Activated naive CD4-positive, alpha-beta T cell treated with anti-CD3 and anti-CD28 coated beads for 36 hours (primary cell): ENCODE results near the gene SNX13. TPM values are rescaled to one million over a fixed set of nuclear protein-coding genes. Genes with fewer than 3 reads are reported as not detected.

Experiments
- CTCF ChIA-PET: fragments of 350-600 bp; sonication (Branson Sonifier 250); formaldehyde crosslinking; loops from one replicate; lab custom pipeline; 2021; ENCODE audit warnings: antibody characterized with exemption; lab: Charles Lee
- DNase-seq: peaks from one replicate; pipeline ENCODE4 v3.0.0-alpha.2; 2020
- H3K27ac Mint-ChIP-seq: one replicate; pipeline ENCODE4 v1.8.0; 2021; ENCODE audit warnings: mild to moderate bottlenecking, mixed read lengths
- H3K27me3 Mint-ChIP-seq: one replicate; pipeline ENCODE4 v1.8.0; 2021; ENCODE audit warnings: low read depth, mixed read lengths
- H3K36me3 Mint-ChIP-seq: one replicate; pipeline ENCODE4 v1.8.0; 2021; ENCODE audit warnings: low read depth, mixed read lengths
- H3K4me1 Mint-ChIP-seq: one replicate; pipeline ENCODE4 v1.8.0; 2021; ENCODE audit warnings: low read depth, mixed read lengths
- H3K4me3 Mint-ChIP-seq: one replicate; pipeline ENCODE4 v1.8.0; 2021; ENCODE audit warnings: mild to moderate bottlenecking, moderate library complexity, mixed read lengths
- H3K9me3 Mint-ChIP-seq: one replicate; pipeline ENCODE4 v1.8.0; 2021; ENCODE audit warnings: mixed read lengths
- intact Hi-C: fragments of 100-400 bp; cut with micrococcal nuclease; formaldehyde crosslinking; loops from one replicate; pipeline ENCODE4 v1.15.1; 2023
- total RNA-seq, 2 experiments: library from RNA; stranded (reverse); gene quantifications; one replicate each; pipeline ENCODE4 v1.2.3, GENCODE V29; 2021

Gene SNX13, protein sequence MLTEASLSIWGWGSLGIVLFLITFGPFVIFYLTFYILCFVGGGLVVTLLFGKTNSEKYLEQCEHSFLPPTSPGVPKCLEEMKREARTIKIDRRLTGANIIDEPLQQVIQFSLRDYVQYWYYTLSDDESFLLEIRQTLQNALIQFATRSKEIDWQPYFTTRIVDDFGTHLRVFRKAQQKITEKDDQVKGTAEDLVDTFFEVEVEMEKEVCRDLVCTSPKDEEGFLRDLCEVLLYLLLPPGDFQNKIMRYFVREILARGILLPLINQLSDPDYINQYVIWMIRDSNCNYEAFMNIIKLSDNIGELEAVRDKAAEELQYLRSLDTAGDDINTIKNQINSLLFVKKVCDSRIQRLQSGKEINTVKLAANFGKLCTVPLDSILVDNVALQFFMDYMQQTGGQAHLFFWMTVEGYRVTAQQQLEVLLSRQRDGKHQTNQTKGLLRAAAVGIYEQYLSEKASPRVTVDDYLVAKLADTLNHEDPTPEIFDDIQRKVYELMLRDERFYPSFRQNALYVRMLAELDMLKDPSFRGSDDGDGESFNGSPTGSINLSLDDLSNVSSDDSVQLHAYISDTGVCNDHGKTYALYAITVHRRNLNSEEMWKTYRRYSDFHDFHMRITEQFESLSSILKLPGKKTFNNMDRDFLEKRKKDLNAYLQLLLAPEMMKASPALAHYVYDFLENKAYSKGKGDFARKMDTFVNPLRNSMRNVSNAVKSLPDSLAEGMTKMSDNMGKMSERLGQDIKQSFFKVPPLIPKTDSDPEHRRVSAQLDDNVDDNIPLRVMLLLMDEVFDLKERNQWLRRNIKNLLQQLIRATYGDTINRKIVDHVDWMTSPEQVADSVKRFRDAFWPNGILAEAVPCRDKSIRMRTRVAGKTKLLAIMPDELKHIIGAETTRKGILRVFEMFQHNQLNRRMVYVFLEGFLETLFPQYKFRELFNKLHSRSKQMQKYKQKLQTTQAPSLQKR
- total RNA-seq: 10 to 100 TPM; 19.5 to 20.3 TPM

DNA sequence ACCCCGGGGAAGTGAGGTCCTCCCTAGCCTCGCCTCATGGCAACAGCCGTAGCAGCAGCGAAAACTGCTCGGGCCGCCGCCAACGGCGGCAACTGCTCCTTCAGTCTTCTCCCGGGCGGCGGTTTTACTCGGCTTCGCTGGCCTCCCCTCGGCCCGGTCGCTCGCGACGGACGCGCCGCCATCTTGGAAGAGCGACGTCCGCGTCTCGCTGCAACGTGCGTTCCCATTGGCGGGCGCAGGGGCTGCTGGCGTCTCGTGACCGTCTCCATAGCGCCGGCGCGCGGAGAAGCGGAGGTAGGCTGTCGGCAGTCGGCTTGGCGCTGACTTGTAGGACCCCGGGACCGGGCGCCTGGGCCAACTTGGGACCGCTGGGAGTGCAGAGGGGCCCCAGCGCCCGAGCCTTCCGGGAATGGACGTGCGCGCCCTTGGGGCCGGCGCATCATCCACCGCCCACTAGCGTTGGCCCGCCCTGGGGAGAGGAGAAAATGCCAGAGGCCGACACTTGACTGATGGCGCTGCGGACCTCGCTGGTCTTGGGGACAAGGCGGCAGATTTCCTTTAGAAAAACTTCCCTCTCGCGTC lies at the start of gene SNX13:
TSS of gene SNX13 (minus strand) at position 193 of the 582 bp plus-strand sequence. CDS start 199 bp downstream, outside the sequence.
- intact Hi-C loops: loop anchor here (1.0 to 5.0 kb wide), 4 partner anchors 170 to 1768 kb away; partner anchors contain the start of genes AHR and POLR1F
- Mint-ChIP-seq H3K36me3 (peaks cover 6% of the 10 kb centered on the region), H3K4me1 (peaks cover 41% of the 10 kb centered on the region), H3K27me3 (no peaks in the 10 kb centered on the region), H3K4me3 (peak within 1 kb of the TSS; percentile 99), H3K27ac (peak within 1 kb of the TSS; percentile 92), H3K9me3 (no peaks in the 10 kb centered on the region)
- CTCF ChIA-PET: interaction anchor here (0.6 to 1.2 kb wide), 2 partner anchors 45 to 98 kb away, joined by 3 read pairs; no protein-coding TSS in a partner anchor
- peak; percentile 91 for DNase-seq

DNA sequence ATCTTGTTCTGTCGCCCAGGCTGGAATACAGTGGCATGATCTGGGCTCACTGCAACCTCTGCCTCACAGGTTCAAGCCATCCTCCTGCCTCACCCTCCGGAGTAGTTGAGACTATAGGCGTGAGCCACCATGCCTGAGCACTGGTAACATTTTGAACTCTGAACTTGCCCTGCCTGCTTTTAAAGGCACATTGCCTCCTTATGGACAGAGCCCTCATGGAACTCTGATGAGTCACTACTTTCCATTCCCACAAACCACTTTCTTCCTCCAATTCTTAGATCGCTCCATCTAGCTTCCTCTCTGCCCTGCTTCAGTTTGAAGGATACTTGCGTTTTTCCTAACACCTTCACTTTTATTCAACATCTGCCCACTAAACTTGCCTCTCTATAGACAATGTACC lies 49.3 kb upstream of the SNX13 start:
- Mint-ChIP-seq H3K9me3 (no peaks in the 10 kb centered on the region), H3K27me3 (peaks cover 6% of the 10 kb centered on the region), H3K4me1 (peaks cover 2% of the 10 kb centered on the region), H3K4me3 (no peak overlapping the region), H3K27ac (no peak overlapping the region), H3K36me3 (no peaks in the 10 kb centered on the region)
- CTCF ChIA-PET: interaction anchor here (0.6 to 0.7 kb wide), 2 partner anchors 59 to 1655 kb away, joined by 4 read pairs; no protein-coding TSS in a partner anchor
- no peak for DNase-seq
- intact Hi-C loops: no loop called here

DNA sequence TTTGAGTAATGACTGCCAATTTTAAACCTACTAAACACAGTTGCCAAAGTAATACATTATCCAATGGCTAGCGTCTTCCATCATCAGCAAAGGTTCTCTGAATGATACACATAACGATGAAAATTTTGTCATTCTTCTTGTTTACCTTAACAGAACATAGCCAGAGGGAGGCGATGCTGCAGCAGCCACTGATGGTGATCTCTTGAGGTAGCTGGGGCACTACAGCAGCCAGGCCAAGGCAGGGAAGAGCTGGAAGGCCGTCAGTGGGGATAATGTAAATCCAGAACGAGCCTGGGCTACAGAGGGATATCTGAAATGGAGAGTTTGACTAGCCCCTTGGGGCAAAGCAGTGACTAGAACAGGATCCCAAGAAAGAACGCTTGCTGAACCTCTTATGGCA lies 48.6 kb upstream of the SNX13 start:
- no peaks in the 10 kb centered on the region for H3K4me1 Mint-ChIP-seq
- no peak overlapping the region for H3K27ac Mint-ChIP-seq
- no peak overlapping the region for H3K4me3 Mint-ChIP-seq
- H3K9me3 Mint-ChIP-seq: no peaks in the 10 kb centered on the region
- CTCF ChIA-PET: interaction anchor here (0.7 kb wide), 1 partner anchor 58 kb away, joined by 4 read pairs; no protein-coding TSS in a partner anchor
- no peak for DNase-seq
- H3K27me3 Mint-ChIP-seq: peaks cover 6% of the 10 kb centered on the region
- H3K36me3 Mint-ChIP-seq: no peaks in the 10 kb centered on the region
- intact Hi-C loops: no loop called here

DNA sequence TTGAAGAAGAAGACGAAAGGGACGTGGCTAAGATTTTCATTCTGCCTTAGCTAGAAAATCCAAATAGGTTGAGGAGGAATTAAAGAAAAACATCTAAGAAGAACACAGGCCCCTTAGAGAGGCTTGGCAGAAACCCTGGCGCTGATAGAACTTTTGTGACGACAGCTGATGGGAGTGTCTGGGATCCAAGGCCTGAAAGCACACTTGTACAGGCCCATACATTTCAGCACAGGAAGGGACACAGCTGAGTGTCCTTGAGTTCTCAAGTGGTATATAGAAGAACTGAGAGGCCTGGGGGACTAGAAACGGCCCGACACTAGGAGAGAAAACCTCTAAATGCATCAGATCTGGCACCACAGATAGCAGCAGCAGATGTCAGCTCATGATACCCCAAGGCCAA lies 47.8 kb upstream of the SNX13 start:
- no peak overlapping the region for H3K27ac Mint-ChIP-seq
- H3K4me1 Mint-ChIP-seq: no peaks in the 10 kb centered on the region
- H3K36me3 Mint-ChIP-seq: no peaks in the 10 kb centered on the region
- intact Hi-C loops: no loop called here
- peaks cover 6% of the 10 kb centered on the region for H3K27me3 Mint-ChIP-seq
- H3K4me3 Mint-ChIP-seq: no peak overlapping the region
- no peaks in the 10 kb centered on the region for H3K9me3 Mint-ChIP-seq
- no peak for DNase-seq
- CTCF ChIA-PET: interaction anchor here (1.7 kb wide), 1 partner anchor 218 kb away, joined by 5 read pairs; no protein-coding TSS in a partner anchor

DNA sequence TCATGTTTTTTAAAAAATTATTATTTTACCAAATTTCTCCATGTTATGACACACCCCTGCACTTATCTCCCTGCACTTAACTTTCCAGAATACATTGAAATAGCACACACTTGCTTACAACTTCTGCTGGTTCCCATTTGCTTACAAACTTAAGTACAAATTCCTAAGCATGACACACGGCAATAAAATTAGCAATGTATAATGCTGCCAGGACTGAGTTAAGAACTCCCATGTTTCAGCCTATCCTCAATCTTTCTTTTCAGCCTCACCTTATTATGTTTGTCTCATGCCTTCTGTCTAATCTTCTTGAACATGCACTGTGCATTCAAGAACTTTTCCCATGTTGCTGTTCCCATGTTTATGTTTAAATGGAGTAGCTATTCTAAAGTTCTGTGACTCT lies 46.6 kb upstream of the SNX13 start:
- CTCF ChIA-PET: interaction anchor here (0.6 to 1.7 kb wide), 3 partner anchors 37 to 217 kb away, joined by 3 to 5 read pairs (median 4); no protein-coding TSS in a partner anchor

DNA sequence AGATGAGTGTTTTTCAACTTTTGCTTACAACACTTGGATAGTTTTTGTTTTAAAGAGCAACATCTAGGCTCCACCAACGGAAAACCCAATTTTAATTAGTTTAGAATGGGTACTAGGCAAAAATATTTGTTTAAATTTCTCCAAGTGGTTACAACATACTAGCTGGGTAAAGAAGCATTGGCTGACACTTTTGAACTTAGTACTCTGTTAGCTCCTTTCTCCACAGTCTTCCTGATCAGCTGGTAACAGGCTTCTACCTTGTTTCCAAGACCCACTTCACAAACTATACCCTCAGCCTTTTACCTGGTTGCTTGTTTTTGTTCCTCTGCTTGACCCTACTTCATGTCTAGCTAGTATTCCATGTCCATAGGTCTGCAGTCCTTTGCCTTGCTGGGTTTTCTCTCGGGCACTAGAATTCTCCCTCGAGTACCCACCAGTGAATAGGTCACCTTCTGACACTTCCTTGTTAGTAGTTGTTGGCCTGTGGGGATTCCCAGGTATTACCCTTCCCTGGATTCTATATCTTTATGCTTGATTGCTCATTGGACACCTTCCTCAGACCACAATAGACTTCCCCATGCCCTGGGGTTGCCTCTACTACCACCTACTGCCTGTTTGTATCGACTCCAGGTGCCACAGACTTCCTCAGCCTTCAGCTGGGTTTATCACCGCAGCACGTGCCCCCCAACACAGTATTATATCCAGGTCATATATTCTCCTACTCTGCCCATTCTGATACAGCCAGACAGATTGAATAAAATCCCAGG lies 45.4 kb upstream of the SNX13 start:
- CTCF ChIA-PET: interaction anchor here (0.7 to 1.0 kb wide), 2 partner anchors 45 to 215 kb away, joined by 3 to 4 read pairs; partner anchors contain the start of gene SNX13
- Mint-ChIP-seq H3K36me3 (no peaks in the 10 kb centered on the region), H3K27ac (no peak overlapping the region), H3K4me1 (no peaks in the 10 kb centered on the region), H3K27me3 (peaks cover 3% of the 10 kb centered on the region), H3K4me3 (no peak overlapping the region), H3K9me3 (no peaks in the 10 kb centered on the region)
- intact Hi-C loops: no loop called here
- no peak for DNase-seq

More for the DNA sequence above, 46.6 kb upstream of the SNX13 start:
- H3K36me3 Mint-ChIP-seq: no peaks in the 10 kb centered on the region
- no peaks in the 10 kb centered on the region for H3K9me3 Mint-ChIP-seq
- H3K4me1 Mint-ChIP-seq: no peaks in the 10 kb centered on the region
- H3K4me3 Mint-ChIP-seq: no peak overlapping the region
- peaks cover 3% of the 10 kb centered on the region for H3K27me3 Mint-ChIP-seq
- no peak for DNase-seq
- intact Hi-C loops: no loop called here
- no peak overlapping the region for H3K27ac Mint-ChIP-seq

DNA sequence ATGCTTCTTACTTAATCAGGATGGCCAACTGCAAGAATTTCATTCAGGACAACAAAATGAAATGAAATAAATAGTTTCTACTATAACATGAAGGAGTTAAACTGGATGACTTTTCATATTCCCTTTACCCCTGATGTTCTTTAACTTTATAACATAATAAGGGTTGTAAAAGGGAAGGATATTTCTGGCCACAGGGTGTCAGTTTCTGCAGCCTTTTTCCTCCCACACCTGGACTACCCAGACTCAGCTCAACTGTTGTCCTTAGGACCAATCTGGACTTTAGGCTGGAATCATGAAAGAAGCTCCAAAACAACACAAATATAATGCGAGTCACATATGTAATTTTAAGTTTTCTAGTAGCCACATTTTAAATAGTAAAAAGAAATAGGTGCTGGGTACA lies 44.0 kb upstream of the SNX13 start:
- CTCF ChIA-PET: interaction anchor here (1.1 kb wide), 1 partner anchor 12 kb away, joined by 3 read pairs; no protein-coding TSS in a partner anchor
- Mint-ChIP-seq H3K27me3 (no peaks in the 10 kb centered on the region), H3K27ac (no peak overlapping the region), H3K4me1 (no peaks in the 10 kb centered on the region), H3K4me3 (no peak overlapping the region), H3K36me3 (no peaks in the 10 kb centered on the region), H3K9me3 (no peaks in the 10 kb centered on the region)
- intact Hi-C loops: no loop called here
- no peak for DNase-seq

DNA sequence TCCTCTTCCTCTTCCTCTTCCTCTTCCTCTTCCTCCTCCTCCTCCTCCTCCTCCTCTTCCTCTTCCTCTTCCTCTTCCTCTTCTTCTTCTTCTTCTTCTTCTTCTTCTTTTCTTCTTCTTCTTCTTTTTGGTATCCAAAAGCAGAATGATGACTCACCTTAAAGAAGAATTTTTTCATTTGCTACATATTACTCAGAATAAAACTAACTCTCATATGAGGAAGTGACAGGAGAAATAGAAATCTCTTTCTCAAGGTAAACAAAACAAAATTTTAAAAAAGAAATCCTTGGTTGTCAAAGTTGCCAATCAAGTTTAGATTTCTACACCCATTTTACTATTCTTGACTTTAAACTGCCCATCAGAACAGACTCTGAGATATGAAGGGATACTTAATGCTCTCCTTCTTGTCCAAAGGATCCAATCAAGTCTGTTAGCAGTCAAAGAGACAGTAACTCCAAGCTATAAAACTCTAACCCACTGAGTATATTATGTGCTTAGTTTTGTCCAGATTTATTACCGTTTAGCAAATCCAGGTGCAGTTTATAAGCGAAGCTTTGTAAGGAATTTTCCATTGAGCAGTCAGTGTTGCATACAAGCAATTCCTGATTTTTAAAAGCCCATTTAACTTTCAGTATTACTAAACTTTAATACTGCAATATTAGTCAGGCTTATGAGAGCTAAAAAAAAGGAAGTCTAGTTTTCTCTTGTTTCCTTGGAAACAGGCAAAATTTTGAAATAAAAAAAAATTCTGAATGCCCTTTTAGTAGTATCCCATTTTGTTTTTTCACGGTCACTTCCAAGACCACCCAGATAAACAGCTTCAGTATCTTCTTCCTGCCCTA lies 43.1 kb upstream of the SNX13 start:
- CTCF ChIA-PET: interaction anchor here (1.1 kb wide), 1 partner anchor 13 kb away, joined by 3 read pairs; no protein-coding TSS in a partner anchor
- Mint-ChIP-seq H3K27me3 (no peaks in the 10 kb centered on the region), H3K4me1 (no peaks in the 10 kb centered on the region), H3K36me3 (no peaks in the 10 kb centered on the region), H3K4me3 (no peak overlapping the region), H3K27ac (no peak overlapping the region), H3K9me3 (no peaks in the 10 kb centered on the region)
- no peak for DNase-seq
- intact Hi-C loops: no loop called here

DNA sequence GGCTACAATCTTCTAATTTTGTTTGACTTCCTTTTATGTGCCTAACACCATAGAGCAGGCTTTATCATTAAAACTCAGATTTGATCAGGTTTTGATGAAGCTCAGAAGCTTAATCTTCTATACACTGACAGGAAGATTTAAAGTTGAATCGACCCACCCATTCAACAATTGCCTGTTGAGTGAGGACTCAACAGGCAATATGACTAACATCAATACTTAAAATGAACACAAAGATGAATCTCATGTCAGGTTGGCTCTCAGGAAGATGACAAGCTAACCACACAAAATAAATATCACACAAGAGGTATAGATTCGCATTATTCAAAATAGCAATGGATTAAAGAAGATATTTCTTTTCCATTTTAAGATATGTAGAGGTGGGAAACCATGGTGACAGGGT lies 36.7 kb upstream of the SNX13 start:
- intact Hi-C loops: no loop called here
- H3K4me3 Mint-ChIP-seq: no peak overlapping the region
- no peak overlapping the region for H3K27ac Mint-ChIP-seq
- no peak for DNase-seq
- no peaks in the 10 kb centered on the region for H3K27me3 Mint-ChIP-seq
- CTCF ChIA-PET: no interaction called here
- no peaks in the 10 kb centered on the region for H3K36me3 Mint-ChIP-seq
- H3K9me3 Mint-ChIP-seq: no peaks in the 10 kb centered on the region
- no peaks in the 10 kb centered on the region for H3K4me1 Mint-ChIP-seq

DNA sequence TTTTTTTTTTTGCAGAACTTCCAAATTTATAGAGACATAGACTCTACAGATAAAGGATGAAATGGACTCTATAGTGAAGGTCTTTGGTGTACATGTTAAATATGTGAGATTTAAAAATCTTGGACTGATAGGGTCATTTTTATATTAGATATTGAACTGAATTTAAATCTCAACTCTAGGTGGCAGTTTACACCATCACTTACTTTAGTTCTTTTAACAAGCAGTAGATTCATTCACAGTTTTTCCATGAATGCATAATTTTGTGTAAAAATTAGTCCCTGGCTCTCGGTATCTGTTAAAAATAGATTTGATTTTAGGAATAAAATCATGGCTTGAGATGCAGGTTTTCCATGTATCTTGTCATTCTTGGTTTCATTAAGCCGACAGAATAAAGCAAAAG lies 31.1 kb upstream of the SNX13 start:
- no peak overlapping the region for H3K27ac Mint-ChIP-seq
- CTCF ChIA-PET: no interaction called here
- no peaks in the 10 kb centered on the region for H3K36me3 Mint-ChIP-seq
- H3K9me3 Mint-ChIP-seq: no peaks in the 10 kb centered on the region
- H3K4me1 Mint-ChIP-seq: no peaks in the 10 kb centered on the region
- intact Hi-C loops: loop anchor here (5.0 kb wide), 1 partner anchor 376 kb away; no protein-coding TSS in a partner anchor
- H3K4me3 Mint-ChIP-seq: no peak overlapping the region
- no peak for DNase-seq
- no peaks in the 10 kb centered on the region for H3K27me3 Mint-ChIP-seq
